ENCODE data around the gene SNRNP70.

DNA sequence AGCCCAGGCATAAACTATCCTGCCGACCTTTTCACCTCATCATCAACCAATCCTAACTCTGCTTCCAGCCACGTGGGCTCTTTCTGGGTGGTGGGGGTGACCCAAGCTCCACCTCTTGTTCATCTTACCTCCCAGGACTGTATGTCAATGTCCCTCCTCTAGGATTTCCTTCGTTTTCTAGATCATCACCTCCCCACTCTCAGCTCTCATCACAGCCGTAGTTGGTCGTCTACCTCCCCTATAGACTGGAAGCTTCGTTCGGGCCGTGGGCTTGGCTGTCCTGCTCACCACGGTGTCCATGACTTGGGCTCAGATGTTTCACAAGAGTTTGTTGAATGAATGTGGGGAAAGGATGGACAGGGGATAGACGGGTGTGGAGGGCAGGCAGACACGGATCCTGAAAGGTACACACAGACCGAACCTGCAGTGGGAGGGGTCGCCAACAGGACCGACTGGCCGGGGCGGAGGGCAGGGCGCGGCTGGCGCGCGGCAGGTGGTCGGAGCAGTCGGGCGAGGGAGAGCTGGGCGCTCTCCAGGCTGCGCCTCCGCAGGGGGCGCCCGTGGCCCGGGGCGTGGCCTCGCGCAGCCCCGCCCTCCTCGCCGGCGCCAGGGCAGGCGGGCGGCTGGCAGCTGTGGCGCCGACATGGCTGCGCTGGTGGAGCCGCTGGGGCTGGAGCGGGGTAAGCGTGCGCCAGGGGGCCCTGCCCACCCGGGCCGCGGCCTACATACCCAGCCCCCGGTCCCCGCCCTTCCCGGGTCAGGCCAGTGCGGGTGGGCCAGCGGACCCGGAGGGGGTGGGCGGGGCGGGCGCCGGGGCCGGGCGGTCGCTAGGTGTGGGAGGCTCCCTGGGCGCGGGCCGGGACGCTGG is 28.7 kb downstream of the SNRNP70 start, which contains the start of gene LIN7B:
- TF ChIP-seq, protein P1, sequence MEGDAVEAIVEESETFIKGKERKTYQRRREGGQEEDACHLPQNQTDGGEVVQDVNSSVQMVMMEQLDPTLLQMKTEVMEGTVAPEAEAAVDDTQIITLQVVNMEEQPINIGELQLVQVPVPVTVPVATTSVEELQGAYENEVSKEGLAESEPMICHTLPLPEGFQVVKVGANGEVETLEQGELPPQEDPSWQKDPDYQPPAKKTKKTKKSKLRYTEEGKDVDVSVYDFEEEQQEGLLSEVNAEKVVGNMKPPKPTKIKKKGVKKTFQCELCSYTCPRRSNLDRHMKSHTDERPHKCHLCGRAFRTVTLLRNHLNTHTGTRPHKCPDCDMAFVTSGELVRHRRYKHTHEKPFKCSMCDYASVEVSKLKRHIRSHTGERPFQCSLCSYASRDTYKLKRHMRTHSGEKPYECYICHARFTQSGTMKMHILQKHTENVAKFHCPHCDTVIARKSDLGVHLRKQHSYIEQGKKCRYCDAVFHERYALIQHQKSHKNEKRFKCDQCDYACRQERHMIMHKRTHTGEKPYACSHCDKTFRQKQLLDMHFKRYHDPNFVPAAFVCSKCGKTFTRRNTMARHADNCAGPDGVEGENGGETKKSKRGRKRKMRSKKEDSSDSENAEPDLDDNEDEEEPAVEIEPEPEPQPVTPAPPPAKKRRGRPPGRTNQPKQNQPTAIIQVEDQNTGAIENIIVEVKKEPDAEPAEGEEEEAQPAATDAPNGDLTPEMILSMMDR (IDR thresholded peaks at IDR 0.05) = peak; percentile 47 to 67 (median 53)
- peak; percentile 24 for TF ChIP-seq POLR2A (IDR thresholded peaks at IDR 0.05)
